Natural killer cell (primary cell): ENCODE results near the gene CAPN5. TPM values are rescaled to one million over a fixed set of nuclear protein-coding genes. Genes with fewer than 3 reads are reported as not detected.

ENCODE experiments used
- ATAC-seq, 3 donors: fragments of 150-1000 bp in 2 of 3; fragments of 200-7000 bp in 1 of 3; cut with Tn5 transposase; 1 replicate in 1 of 3; 2 replicates in 2 of 3; pipeline ENCODE4 v1.10.0; 2021; ENCODE audit warnings: mild to moderate bottlenecking in 2 of 3, moderate library complexity in 2 of 3
- DNase-seq, 2 donors: peaks; one replicate each; pipeline versions ENCODE4 v3.0.0 to v3.0.0-alpha.2; 2013 to 2021; ENCODE audit warnings: mixed read lengths in 1 of 2
- H3K27ac ChIP-seq: one replicate; pipeline ENCODE4 v1.5.1; 2013; ENCODE audit warnings: mild to moderate bottlenecking, low read length
- H3K27me3 ChIP-seq: one replicate; pipeline ENCODE4 v1.6.1; 2013; ENCODE audit warnings: low read length; ENCODE audit not compliant: control insufficient read depth, insufficient read depth
- H3K36me3 ChIP-seq: one replicate; pipeline ENCODE4 v1.6.1; 2013; ENCODE audit warnings: low read length; ENCODE audit not compliant: control insufficient read depth, insufficient read depth
- H3K4me1 ChIP-seq: one replicate; pipeline ENCODE4 v1.6.1; 2013; ENCODE audit warnings: low read length; ENCODE audit not compliant: control insufficient read depth, insufficient read depth
- H3K4me3 ChIP-seq: one replicate; pipeline ENCODE4 v1.5.1; 2013; ENCODE audit warnings: low read length
- H3K9me3 ChIP-seq: one replicate; pipeline ENCODE4 v1.6.1; 2013; ENCODE audit warnings: low read length; ENCODE audit not compliant: control insufficient read depth, insufficient read depth
- H3K27ac Mint-ChIP-seq, 2 donors: one replicate each; pipeline ENCODE4 v1.8.0; 2022; ENCODE audit warnings: mild to moderate bottlenecking in 2 of 2, mixed read lengths in 2 of 2, moderate library complexity in 1 of 2
- H3K27me3 Mint-ChIP-seq, 2 donors: one replicate each; pipeline ENCODE4 v1.8.0; 2022; ENCODE audit warnings: low read depth in 2 of 2, mixed read lengths in 2 of 2
- H3K36me3 Mint-ChIP-seq: one replicate; pipeline ENCODE4 v1.8.0; 2022; ENCODE audit warnings: mixed read lengths
- H3K4me1 Mint-ChIP-seq, 2 donors: one replicate each; pipeline ENCODE4 v1.8.0; 2022; ENCODE audit warnings: mixed read lengths in 2 of 2
- H3K4me3 Mint-ChIP-seq: one replicate; pipeline ENCODE4 v1.8.0; 2022; ENCODE audit warnings: mild to moderate bottlenecking, moderate library complexity, mixed read lengths
- H3K9me3 Mint-ChIP-seq, 2 donors: one replicate each; pipeline ENCODE4 v1.8.0; 2022; ENCODE audit warnings: mixed read lengths in 2 of 2
- WGBS: methylation state at CpG from one replicate; pipeline ENCODE4 v1.1.7; 2013; ENCODE audit warnings: missing lambda C conversion rate; ENCODE audit not compliant: insufficient coverage; 5-methylcytosine and 5-hydroxymethylcytosine counted together
- intact Hi-C: fragments of 100-400 bp; cut with micrococcal nuclease; formaldehyde crosslinking; loops from one replicate; pipeline ENCODE4 v1.14.2; 2022
- total RNA-seq, 4 donors: library from RNA; stranded (reverse); fragments of 120-200 nt in 1 of 4; gene quantifications; one replicate each; pipeline versions ENCODE4 v1.2.3 to v1.2.4, GENCODE V29; 2013 to 2022
- TF ChIP-seq, protein P1 (sequence below): fragments of 200-600 bp; IDR thresholded peaks from one replicate; pipeline ENCODE4 v1.8.0; 2022; ENCODE audit warnings: antibody characterized with exemption

Gene CAPN5
- total RNA-seq, 3 donors from 2014 or later (not counting 1 experiment from before 2014, with no cell fraction given) = 32.3 to 34.5 (median 34.3) TPM

DNA sequence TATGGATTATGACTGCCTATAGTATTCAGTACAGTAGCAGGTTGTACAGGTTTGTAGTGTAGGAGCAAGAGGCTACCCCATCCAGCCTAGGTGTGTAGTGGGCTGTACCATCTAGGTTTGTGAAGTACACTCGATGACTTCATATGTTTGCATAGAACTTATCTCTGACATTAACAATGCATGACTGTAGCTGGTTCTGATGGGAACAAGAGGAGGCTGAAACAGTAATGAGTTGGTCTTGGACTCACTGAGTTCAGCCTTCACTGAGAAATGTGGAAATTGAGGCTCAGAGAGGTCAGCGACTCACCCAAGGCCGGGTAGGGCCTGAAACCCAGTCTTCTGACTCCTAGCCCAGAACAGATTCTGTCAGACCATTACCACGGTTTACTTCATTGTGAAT, 74.3 kb downstream of the CAPN5 start:
- peaks cover 22 to 23% of the 10 kb centered on the region in 2 donors for H3K4me1 Mint-ChIP-seq
- no peaks in the 10 kb centered on the region for H3K9me3 ChIP-seq
- H3K4me3 ChIP-seq = no peak overlapping the region
- no peak overlapping the region for H3K27ac Mint-ChIP-seq
- H3K27ac ChIP-seq = no peak overlapping the region
- H3K27me3 ChIP-seq = peaks cover 11% of the 10 kb centered on the region
- 97% methylated on average over 2 of the region's 4 CpGs for WGBS
- no peak for DNase-seq
- H3K9me3 Mint-ChIP-seq = no peaks in the 10 kb centered on the region
- TF ChIP-seq, protein P1, sequence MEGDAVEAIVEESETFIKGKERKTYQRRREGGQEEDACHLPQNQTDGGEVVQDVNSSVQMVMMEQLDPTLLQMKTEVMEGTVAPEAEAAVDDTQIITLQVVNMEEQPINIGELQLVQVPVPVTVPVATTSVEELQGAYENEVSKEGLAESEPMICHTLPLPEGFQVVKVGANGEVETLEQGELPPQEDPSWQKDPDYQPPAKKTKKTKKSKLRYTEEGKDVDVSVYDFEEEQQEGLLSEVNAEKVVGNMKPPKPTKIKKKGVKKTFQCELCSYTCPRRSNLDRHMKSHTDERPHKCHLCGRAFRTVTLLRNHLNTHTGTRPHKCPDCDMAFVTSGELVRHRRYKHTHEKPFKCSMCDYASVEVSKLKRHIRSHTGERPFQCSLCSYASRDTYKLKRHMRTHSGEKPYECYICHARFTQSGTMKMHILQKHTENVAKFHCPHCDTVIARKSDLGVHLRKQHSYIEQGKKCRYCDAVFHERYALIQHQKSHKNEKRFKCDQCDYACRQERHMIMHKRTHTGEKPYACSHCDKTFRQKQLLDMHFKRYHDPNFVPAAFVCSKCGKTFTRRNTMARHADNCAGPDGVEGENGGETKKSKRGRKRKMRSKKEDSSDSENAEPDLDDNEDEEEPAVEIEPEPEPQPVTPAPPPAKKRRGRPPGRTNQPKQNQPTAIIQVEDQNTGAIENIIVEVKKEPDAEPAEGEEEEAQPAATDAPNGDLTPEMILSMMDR = no peak
- H3K36me3 ChIP-seq = no peaks in the 10 kb centered on the region
- no peak for ATAC-seq
- H3K27me3 Mint-ChIP-seq = peaks cover 56 to 68% of the 10 kb centered on the region in 2 donors
- H3K4me1 ChIP-seq = peaks cover 16% of the 10 kb centered on the region
- no peak overlapping the region for H3K4me3 Mint-ChIP-seq
- H3K36me3 Mint-ChIP-seq = no peaks in the 10 kb centered on the region
- intact Hi-C loops = no loop called here

DNA sequence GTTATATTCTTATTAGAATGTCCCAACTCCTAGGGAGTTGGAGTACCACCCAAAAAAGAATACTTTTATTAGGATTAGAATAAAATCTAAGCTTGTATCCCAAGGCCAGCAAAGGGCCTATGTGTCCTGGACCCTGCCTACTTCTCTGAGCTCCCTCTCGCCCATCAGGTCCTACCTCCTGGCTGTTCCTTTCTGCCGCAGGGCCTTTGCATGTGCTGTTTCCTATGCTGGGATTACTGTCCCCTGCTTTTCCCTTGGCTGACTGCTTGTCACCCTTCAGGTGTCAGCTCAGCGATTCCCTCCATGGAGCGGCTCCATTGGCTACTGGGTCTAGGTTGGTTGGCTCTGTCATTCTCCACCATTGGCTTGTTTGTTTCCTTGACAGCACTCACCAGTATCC, 74.7 kb downstream of the CAPN5 start:
- no peaks in the 10 kb centered on the region for H3K9me3 Mint-ChIP-seq
- H3K36me3 Mint-ChIP-seq = no peaks in the 10 kb centered on the region
- Histone ChIP-seq H3K27ac (no peak overlapping the region), H3K4me1 (peaks cover 16% of the 10 kb centered on the region), H3K4me3 (no peak overlapping the region), H3K9me3 (no peaks in the 10 kb centered on the region), H3K27me3 (peaks cover 9% of the 10 kb centered on the region), H3K36me3 (no peaks in the 10 kb centered on the region)
- H3K4me3 Mint-ChIP-seq = no peak overlapping the region
- DNase-seq (no peak), ATAC-seq (no peak)
- H3K4me1 Mint-ChIP-seq = peaks cover 22 to 23% of the 10 kb centered on the region in 2 donors
- TF ChIP-seq, protein P1 = no peak
- peak overlapping the region in 1 of 2 donors; percentile 73 for H3K27ac Mint-ChIP-seq
- intact Hi-C loops = no loop called here
- WGBS = 98% methylated on average over 4 of the region's 4 CpGs
- peaks cover 54 to 63% of the 10 kb centered on the region in 2 donors for H3K27me3 Mint-ChIP-seq

DNA sequence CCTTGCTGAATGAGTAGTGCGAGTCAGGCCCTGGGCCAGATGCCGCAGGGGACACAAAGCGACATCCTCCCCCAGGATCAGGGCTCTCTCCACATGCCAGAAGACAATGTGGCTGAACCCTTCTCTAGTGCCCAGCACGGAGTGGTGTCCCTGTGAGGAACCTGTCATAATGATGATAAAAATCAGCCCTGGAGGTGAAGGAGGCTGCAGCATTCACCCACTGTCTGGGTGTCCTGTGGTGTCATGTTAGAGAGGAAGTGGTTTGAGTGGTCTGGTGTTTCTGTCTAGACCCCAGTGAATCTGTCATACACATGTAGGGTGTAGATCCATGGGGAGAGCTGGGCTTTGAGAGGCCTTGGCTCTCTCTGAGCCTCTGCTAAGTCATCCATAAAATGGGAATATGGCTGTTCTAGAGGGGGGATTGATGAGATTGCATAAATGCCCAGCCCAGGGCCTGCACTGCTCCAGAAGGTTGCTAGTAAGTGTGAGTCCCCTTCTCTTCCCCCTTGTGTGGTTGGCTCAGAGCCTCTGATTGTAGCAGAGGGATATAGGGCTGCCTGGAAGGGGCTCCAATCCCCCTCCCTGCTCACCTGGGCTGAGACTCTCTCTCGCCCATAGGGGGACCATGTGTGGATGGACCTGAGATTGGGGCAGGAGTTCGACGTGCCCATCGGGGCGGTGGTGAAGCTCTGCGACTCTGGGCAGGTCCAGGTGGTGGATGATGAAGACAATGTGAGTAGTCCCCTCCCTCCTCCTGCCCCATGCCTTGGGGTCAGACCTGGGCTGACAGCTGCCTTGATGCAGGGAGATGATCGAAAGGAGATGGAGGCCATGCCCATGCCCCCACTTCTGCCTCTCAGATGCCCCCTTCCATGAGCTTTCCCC, 75.6 kb downstream of the CAPN5 start:
- TF ChIP-seq, protein P1 = no peak
- Histone ChIP-seq H3K9me3 (no peaks in the 10 kb centered on the region), H3K36me3 (no peaks in the 10 kb centered on the region), H3K4me1 (peaks cover 16% of the 10 kb centered on the region), H3K4me3 (no peak overlapping the region), H3K27me3 (peaks cover 9% of the 10 kb centered on the region), H3K27ac (no peak overlapping the region)
- peak overlapping the region; percentile 35 for H3K4me3 Mint-ChIP-seq
- H3K27me3 Mint-ChIP-seq = peaks cover 49 to 55% of the 10 kb centered on the region in 2 donors
- H3K27ac Mint-ChIP-seq = peak overlapping the region; percentile 61 to 73
- peaks cover 22 to 27% of the 10 kb centered on the region in 2 donors for H3K4me1 Mint-ChIP-seq
- DNase-seq = peak; percentile 28 to 48
- H3K36me3 Mint-ChIP-seq = no peaks in the 10 kb centered on the region
- H3K9me3 Mint-ChIP-seq = no peaks in the 10 kb centered on the region
- ATAC-seq = peak; percentile 79 to 98 (median 89)
- intact Hi-C loops = no loop called here
- 74% methylated on average over 8 of the region's 11 CpGs for WGBS
